Left ventricle myocardium inferior (tissue), 1 donor: ENCODE data around the gene NUDT14. TPM values are rescaled to one million over a fixed set of nuclear protein-coding genes. Genes with fewer than 3 reads are reported as not detected.

Experiments
- DNase-seq: peaks from one replicate; pipeline ENCODE4 v3.0.0-alpha.2; 2020
- H3K27ac ChIP-seq: fragments of 200-600 bp; replicated peaks from 2 replicates; pipeline ENCODE4 v1.8.0; 2021
- H3K27me3 ChIP-seq: fragments of 200-600 bp; 2 replicates; pipeline ENCODE4 v1.8.0; 2021; ENCODE audit warnings: low read depth
- H3K36me3 ChIP-seq: fragments of 200-600 bp; 2 replicates; pipeline ENCODE4 v1.8.0; 2021
- H3K4me1 ChIP-seq: fragments of 200-600 bp; 2 replicates; pipeline ENCODE4 v1.8.0; 2021
- H3K4me3 ChIP-seq: fragments of 200-600 bp; 2 replicates; pipeline ENCODE4 v1.8.0; 2021; ENCODE audit warnings: mild to moderate bottlenecking, moderate library complexity
- H3K9me3 ChIP-seq: fragments of 200-600 bp; replicated peaks from 2 replicates; pipeline ENCODE4 v1.8.0; 2021
- CTCF ChIP-seq: fragments of 200-600 bp; IDR thresholded peaks from 2 replicates; pipeline ENCODE4 v1.8.0; 2021; ENCODE audit warnings: antibody characterized with exemption, mild to moderate bottlenecking, borderline replicate concordance
- intact Hi-C: fragments of 100-400 bp; cut with micrococcal nuclease; formaldehyde crosslinking; loops from one replicate; pipeline ENCODE4 v1.11.0; 2022
- total RNA-seq: library from RNA; stranded (reverse); fragmentation: NEBNext Ultra II Directional; extraction: Animal tissue kit (Norgen Biotek cat#: 25700); gene quantifications from one replicate; pipeline ENCODE4 v1.2.1, GENCODE V29; 2021
- donor health status: DM: no; HTN: yes; CAD: no; lungs with severe emphysema.

NUDT14 gene
- total RNA-seq, 1 donor from 2014 or later = 22.9 TPM

GRCh38 chr14:105139212-105139825, 41.8 kb downstream of the NUDT14 start:
- TF ChIP-seq CTCF = no peak

GRCh38 chr14:105138551-105139111, 42.5 kb downstream of the NUDT14 start:
- DNase-seq = no peak

More at GRCh38 chr14:105139212-105139825, 41.8 kb downstream of the NUDT14 start:
- Histone ChIP-seq H3K9me3 (peaks cover 26% of the 10 kb centered on the region), H3K36me3 (peaks cover 36% of the 10 kb centered on the region), H3K4me3 (no peak overlapping the region), H3K27me3 (no peaks in the 10 kb centered on the region), H3K27ac (no peak overlapping the region), H3K4me1 (no peaks in the 10 kb centered on the region)
- intact Hi-C loops = no loop called here
- DNase-seq = no peak

GRCh38 chr14:105138021-105138541, 43.0 kb downstream of the NUDT14 start:
- Histone ChIP-seq H3K27ac (no peak overlapping the region), H3K4me3 (no peak overlapping the region), H3K27me3 (no peaks in the 10 kb centered on the region), H3K4me1 (no peaks in the 10 kb centered on the region), H3K36me3 (peaks cover 35% of the 10 kb centered on the region), H3K9me3 (peaks cover 26% of the 10 kb centered on the region)
- no peak for TF ChIP-seq CTCF
- DNase-seq = no peak
- intact Hi-C loops = no loop called here

More at GRCh38 chr14:105138551-105139111, 42.5 kb downstream of the NUDT14 start:
- intact Hi-C loops = no loop called here
- Histone ChIP-seq H3K4me3 (no peak overlapping the region), H3K9me3 (peaks cover 26% of the 10 kb centered on the region), H3K27me3 (no peaks in the 10 kb centered on the region), H3K27ac (no peak overlapping the region), H3K4me1 (no peaks in the 10 kb centered on the region), H3K36me3 (peaks cover 36% of the 10 kb centered on the region)
- no peak for TF ChIP-seq CTCF

GRCh38 chr14:105137481-105138020, 43.6 kb downstream of the NUDT14 start:
- no peak for TF ChIP-seq CTCF
- no peak for DNase-seq
- intact Hi-C loops = no loop called here

GRCh38 chr14:105136401-105137322, 44.5 kb downstream of the NUDT14 start:
- intact Hi-C loops = no loop called here
- TF ChIP-seq CTCF = no peak
- Histone ChIP-seq H3K4me3 (no peak overlapping the region), H3K4me1 (no peaks in the 10 kb centered on the region), H3K27me3 (no peaks in the 10 kb centered on the region), H3K27ac (no peak overlapping the region), H3K36me3 (peaks cover 21% of the 10 kb centered on the region), H3K9me3 (peaks cover 38% of the 10 kb centered on the region)
- no peak for DNase-seq

More at GRCh38 chr14:105137481-105138020, 43.6 kb downstream of the NUDT14 start:
- Histone ChIP-seq H3K4me3 (no peak overlapping the region), H3K4me1 (no peaks in the 10 kb centered on the region), H3K27me3 (no peaks in the 10 kb centered on the region), H3K27ac (no peak overlapping the region), H3K36me3 (peaks cover 30% of the 10 kb centered on the region), H3K9me3 (peaks cover 30% of the 10 kb centered on the region)
